ENCODE results near the gene ZNF469. TPM values are rescaled to one million over a fixed set of nuclear protein-coding genes. Genes with fewer than 3 reads are reported as not detected.

The ZNF469 gene
- total RNA-seq, 3 donors from 2014 or later = 0.80 to 1.5 (median 0.98) TPM

- Histone ChIP-seq H3K27ac (peak overlapping the region; percentile 92 to 94), H3K27me3 (no peaks in the 10 kb centered on the region)
Observed at GRCh38 chr16:88375996-88376834, 6.5 kb upstream of the ZNF469 start.

DNA sequence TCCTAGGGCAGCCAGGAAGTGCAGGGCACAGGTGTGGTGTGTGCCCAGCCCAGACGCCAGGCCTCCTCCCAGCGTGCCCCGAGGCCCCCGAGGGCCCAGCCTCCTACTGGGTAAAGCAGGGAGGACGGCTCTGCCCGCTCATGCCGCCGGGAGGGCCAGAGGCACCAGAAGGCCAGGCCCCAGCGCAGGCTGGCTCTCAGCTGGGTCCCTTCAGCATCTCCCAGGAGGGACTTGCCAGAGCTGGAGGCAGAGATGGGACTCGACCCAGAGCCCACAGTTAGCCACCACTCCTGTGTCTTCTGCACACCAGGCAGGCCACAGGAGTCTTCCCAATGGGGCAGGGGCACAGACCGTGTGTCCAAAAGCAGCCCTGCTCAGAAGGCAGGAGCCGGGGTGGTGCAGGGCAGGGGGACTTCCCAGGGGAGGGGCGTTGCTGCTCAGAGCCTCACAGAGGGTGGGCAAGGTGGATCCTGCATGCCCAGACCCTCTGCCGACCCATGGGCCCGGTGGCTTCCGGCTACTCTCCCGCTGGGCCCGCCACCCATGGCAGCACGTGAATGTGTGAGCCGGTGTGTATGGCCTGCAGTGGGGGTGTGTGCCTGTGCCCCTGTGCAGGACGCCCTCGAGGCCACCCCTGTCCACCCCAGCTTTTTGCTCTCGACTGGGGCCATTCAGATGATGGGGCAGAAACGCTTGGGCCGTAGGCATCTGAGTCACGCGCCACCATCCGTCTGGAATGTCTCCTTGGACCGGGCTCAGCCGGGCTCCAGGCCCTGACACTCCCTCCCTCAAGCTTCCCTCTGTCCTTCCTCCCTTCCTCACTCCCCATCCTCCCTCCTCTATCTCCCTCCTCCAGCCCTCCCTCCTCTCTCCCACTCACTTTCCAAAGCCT, 5.7 kb upstream of the ZNF469 start:
- no peak for DNase-seq (ENCODE audit: low spot score in 2 of 2)
- TF ChIP-seq POLR2AphosphoS5 (IDR thresholded peaks at IDR 0.05) = no peak
- no peak for TF ChIP-seq POLR2A (IDR thresholded peaks at IDR 0.05)
- TF ChIP-seq, protein P1, sequence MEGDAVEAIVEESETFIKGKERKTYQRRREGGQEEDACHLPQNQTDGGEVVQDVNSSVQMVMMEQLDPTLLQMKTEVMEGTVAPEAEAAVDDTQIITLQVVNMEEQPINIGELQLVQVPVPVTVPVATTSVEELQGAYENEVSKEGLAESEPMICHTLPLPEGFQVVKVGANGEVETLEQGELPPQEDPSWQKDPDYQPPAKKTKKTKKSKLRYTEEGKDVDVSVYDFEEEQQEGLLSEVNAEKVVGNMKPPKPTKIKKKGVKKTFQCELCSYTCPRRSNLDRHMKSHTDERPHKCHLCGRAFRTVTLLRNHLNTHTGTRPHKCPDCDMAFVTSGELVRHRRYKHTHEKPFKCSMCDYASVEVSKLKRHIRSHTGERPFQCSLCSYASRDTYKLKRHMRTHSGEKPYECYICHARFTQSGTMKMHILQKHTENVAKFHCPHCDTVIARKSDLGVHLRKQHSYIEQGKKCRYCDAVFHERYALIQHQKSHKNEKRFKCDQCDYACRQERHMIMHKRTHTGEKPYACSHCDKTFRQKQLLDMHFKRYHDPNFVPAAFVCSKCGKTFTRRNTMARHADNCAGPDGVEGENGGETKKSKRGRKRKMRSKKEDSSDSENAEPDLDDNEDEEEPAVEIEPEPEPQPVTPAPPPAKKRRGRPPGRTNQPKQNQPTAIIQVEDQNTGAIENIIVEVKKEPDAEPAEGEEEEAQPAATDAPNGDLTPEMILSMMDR (IDR thresholded peaks at IDR 0.05) = peak in 1 of 3 donors; percentile 14
- peak overlapping the region; percentile 92 to 94 for H3K27ac ChIP-seq

More at GRCh38 chr16:88375996-88376834, 6.5 kb upstream of the ZNF469 start:
- no peaks in the 10 kb centered on the region for H3K9me3 ChIP-seq
- TF ChIP-seq POLR2A (IDR thresholded peaks at IDR 0.05) (no peak), POLR2AphosphoS5 (IDR thresholded peaks at IDR 0.05) (peak in 1 of 3 donors; percentile 15)
- TF ChIP-seq, protein P1 (IDR thresholded peaks at IDR 0.05) = no peak
- H3K4me1 ChIP-seq = peaks cover 0 to 8% of the 10 kb centered on the region in 2 donors
- intact Hi-C loops (cut with DNase I; ENCODE audit: low total_unique reads) = no loop called here
- DNase-seq (ENCODE audit: low spot score in 2 of 2) = peak in 1 of 2 donors; percentile 62
- H3K4me3 ChIP-seq = peak overlapping the region in 2 of 3 donors; percentile 22 to 46
- no peaks in the 10 kb centered on the region for H3K36me3 ChIP-seq

DNA sequence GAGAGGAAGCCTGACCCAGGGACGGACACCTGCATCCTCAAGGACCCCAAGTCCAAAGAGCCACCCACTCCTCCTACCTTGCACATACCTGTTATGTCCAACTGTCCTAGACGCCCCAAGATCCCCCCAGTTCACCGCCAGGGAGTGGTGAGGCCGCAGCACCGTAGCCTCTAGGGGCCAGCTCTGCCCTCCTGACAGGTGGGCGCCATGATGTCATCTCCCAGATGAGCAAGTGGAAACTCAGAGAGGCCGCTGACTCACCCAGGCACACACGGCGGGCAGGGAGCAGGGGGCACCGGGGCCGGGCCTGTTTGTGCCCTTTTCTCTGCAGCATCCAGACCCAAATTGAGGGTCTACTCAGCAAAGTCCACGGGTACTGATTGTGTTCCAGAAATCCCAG, 4.8 kb upstream of the ZNF469 start:
- intact Hi-C loops (cut with DNase I; ENCODE audit: low total_unique reads) = no loop called here
- DNase-seq (ENCODE audit: low spot score in 2 of 2) = no peak

More for the DNA sequence above, 5.7 kb upstream of the ZNF469 start:
- H3K4me1 ChIP-seq = peaks cover 0 to 8% of the 10 kb centered on the region in 2 donors
- H3K27me3 ChIP-seq = no peaks in the 10 kb centered on the region
- intact Hi-C loops (cut with DNase I; ENCODE audit: low total_unique reads) = no loop called here
- H3K36me3 ChIP-seq = no peaks in the 10 kb centered on the region
- no peaks in the 10 kb centered on the region for H3K9me3 ChIP-seq
- peak overlapping the region in 1 of 3 donors; percentile 46 for H3K4me3 ChIP-seq

DNA sequence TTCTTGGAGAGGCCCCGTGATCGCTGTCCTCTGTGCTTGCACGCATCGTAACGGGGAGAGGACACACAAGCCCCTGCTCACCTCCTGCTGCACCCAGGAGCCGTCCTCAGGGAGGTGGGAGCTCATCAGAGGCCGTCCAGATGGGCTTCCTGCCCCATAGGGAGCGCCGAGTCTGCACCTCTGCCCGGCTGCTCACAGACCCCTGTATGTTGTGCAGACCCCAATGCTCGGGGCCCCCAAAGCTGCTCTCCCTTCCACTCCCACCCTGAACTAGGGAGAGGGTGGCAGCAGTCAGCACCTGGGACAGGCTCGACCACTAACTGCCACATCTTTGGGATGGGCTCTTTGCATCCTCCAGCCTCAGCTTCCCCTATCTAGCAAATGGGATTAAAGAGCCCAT, 4.4 kb upstream of the ZNF469 start:
- intact Hi-C loops (cut with DNase I; ENCODE audit: low total_unique reads) = no loop called here
- H3K4me1 ChIP-seq = peaks cover 0 to 8% of the 10 kb centered on the region in 2 donors
- no peak overlapping the region for H3K4me3 ChIP-seq
- H3K27ac ChIP-seq = no peak overlapping the region
- H3K36me3 ChIP-seq = no peaks in the 10 kb centered on the region
- no peak for DNase-seq (ENCODE audit: low spot score in 2 of 2)
- no peaks in the 10 kb centered on the region for H3K9me3 ChIP-seq
- TF ChIP-seq, protein P1 (IDR thresholded peaks at IDR 0.05) = no peak
- no peak for TF ChIP-seq POLR2A (IDR thresholded peaks at IDR 0.05)
- no peak for TF ChIP-seq POLR2AphosphoS5 (IDR thresholded peaks at IDR 0.05)
- H3K27me3 ChIP-seq = no peaks in the 10 kb centered on the region

More for the DNA sequence above, 4.8 kb upstream of the ZNF469 start:
- Histone ChIP-seq H3K4me3 (no peak overlapping the region), H3K4me1 (peaks cover 0 to 8% of the 10 kb centered on the region in 2 donors), H3K27me3 (no peaks in the 10 kb centered on the region), H3K36me3 (no peaks in the 10 kb centered on the region), H3K9me3 (no peaks in the 10 kb centered on the region), H3K27ac (peak overlapping the region in 1 of 2 donors; percentile 92)
- TF ChIP-seq POLR2A (IDR thresholded peaks at IDR 0.05) (no peak), POLR2AphosphoS5 (IDR thresholded peaks at IDR 0.05) (no peak)
- TF ChIP-seq, protein P1 (IDR thresholded peaks at IDR 0.05) = no peak
